ENCODE measurements around the gene DNAJA2. TPM values are rescaled to one million over a fixed set of nuclear protein-coding genes. Genes with fewer than 3 reads are reported as not detected.

Gene DNAJA2
- total and polyA plus RNA-seq, 9 of the 15 experiments (the other 6 are each of a cell fraction or from before 2014, with no cell fraction given) = 24.1 to 75.9 (median 50.7) TPM

DNA sequence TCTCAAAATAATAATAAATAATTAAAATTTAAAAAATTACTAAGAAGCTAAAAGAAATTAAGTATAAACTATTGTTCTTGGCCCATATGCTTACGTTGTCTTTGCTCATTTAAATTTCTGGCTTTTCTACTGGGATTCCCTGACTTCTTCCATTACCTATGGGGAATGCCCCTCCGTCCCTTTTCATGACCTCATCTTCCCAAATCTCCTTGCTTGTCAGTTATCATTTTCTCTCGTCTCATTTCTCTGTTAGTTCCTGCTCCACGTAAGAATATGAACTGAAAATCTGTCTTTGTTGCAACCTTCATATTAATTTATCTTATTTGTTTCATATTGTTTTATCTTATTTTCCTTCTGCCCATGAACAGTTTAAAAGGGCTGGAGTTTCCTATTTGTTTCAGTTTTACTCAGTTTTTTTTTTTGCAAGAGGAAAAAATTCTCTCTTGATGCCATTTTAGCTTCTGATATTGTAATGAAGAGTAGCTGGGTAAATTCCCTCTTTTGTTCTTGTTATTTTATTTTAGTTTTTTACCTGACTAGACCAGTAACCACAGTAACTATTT is 2.5 kb upstream of the DNAJA2 start:
- FAIRE-seq (no peak), ATAC-seq (no peak), DNase-seq (ENCODE audit: extremely low read depth in 1 of 4, low spot score in 3 of 4) (no peak)
- intact Hi-C loops (cut with micrococcal nuclease) = no loop called here
- Histone ChIP-seq H3K9ac (ENCODE audit: insufficient read depth in 1 of 2, low read depth in 2 of 2, low read length in 2 of 2) (no peak overlapping the region), H2AFZ (ENCODE audit: low read depth, low read length) (no peak overlapping the region), H3K27me3 (ENCODE audit: control insufficient read depth in 2 of 2, insufficient read depth in 2 of 2, low read length in 2 of 2) (no peaks in the 10 kb centered on the region), H3K27ac (ENCODE audit: extremely low read depth, low read depth, low read length) (no peak overlapping the region), H3K9me1 (ENCODE audit: control insufficient read depth, insufficient read depth, low read length) (no peaks in the 10 kb centered on the region), H3K4me1 (replicated peaks in 1 of 2; ENCODE audit: control insufficient read depth in 2 of 2, insufficient read depth in 2 of 2, low read length in 2 of 2) (peaks cover 13% of the 10 kb centered on the region in 2 experiments; a peak in 4 of 5 replicates), H4K20me1 (replicated peaks; ENCODE audit: control insufficient read depth, insufficient read depth, low read length) (peaks cover 11% of the 10 kb centered on the region), H3K4me2 (ENCODE audit: insufficient read depth, low read length) (no peak overlapping the region), H3K9me3 (replicated peaks; ENCODE audit: control insufficient read depth, insufficient read depth, low read depth, low read length) (no peaks in the 10 kb centered on the region), H3K4me3 (no peak overlapping the region), H3K79me2 (ENCODE audit: control insufficient read depth, insufficient read depth, low read length) (peaks cover 32% of the 10 kb centered on the region), H3K36me3 (ENCODE audit: control insufficient read depth, insufficient read depth, low read length) (peaks cover 13% of the 10 kb centered on the region)
- no TSS peak for BruUV-seq (replicated peaks)
- POLR2A ChIA-PET = no interaction called here
- CTCF ChIA-PET (ENCODE audit: low intra/inter-chr PET ratio) = interaction anchor here (0.7 kb wide), 1 partner anchor 13 kb away, joined by 4 read pairs; no protein-coding TSS in a partner anchor
- in situ Hi-C loops (cut with MboI) = no loop called here
- WGBS (ENCODE audit: insufficient coverage, low coverage, missing lambda C conversion rate) = 51% methylated on average over 4 of the region's 4 CpGs
- TF ChIP-seq ZNF507 (tag; conservative IDR thresholded peaks at IDR 0.05) (no peak), THAP12 (CRISPR knock-in tag; IDR thresholded peaks at IDR 0.05) (no peak), GATAD2A (IDR thresholded peaks at IDR 0.05) (no peak), CBFB (CRISPR knock-in tag; IDR thresholded peaks at IDR 0.05) (no peak), NR4A1 (CRISPR knock-in tag; IDR thresholded peaks at IDR 0.05) (no peak), NR4A1 (tag; IDR thresholded peaks at IDR 0.05) (no peak), CTBP1 (IDR thresholded peaks at IDR 0.05; ENCODE audit: borderline replicate concordance) (no peak), ZNF395 (CRISPR knock-in tag; IDR thresholded peaks at IDR 0.05) (no peak), NFIC (IDR thresholded peaks at IDR 0.05) (no peak), SP1 (CRISPR knock-in tag; IDR thresholded peaks at IDR 0.05) (no peak), FOSL1 (tag; conservative IDR thresholded peaks at IDR 0.05) (no peak), HNRNPL (IDR thresholded peaks at IDR 0.05; ENCODE audit: low read depth, low read length) (no peak)
- TF ChIP-seq, protein P1, sequence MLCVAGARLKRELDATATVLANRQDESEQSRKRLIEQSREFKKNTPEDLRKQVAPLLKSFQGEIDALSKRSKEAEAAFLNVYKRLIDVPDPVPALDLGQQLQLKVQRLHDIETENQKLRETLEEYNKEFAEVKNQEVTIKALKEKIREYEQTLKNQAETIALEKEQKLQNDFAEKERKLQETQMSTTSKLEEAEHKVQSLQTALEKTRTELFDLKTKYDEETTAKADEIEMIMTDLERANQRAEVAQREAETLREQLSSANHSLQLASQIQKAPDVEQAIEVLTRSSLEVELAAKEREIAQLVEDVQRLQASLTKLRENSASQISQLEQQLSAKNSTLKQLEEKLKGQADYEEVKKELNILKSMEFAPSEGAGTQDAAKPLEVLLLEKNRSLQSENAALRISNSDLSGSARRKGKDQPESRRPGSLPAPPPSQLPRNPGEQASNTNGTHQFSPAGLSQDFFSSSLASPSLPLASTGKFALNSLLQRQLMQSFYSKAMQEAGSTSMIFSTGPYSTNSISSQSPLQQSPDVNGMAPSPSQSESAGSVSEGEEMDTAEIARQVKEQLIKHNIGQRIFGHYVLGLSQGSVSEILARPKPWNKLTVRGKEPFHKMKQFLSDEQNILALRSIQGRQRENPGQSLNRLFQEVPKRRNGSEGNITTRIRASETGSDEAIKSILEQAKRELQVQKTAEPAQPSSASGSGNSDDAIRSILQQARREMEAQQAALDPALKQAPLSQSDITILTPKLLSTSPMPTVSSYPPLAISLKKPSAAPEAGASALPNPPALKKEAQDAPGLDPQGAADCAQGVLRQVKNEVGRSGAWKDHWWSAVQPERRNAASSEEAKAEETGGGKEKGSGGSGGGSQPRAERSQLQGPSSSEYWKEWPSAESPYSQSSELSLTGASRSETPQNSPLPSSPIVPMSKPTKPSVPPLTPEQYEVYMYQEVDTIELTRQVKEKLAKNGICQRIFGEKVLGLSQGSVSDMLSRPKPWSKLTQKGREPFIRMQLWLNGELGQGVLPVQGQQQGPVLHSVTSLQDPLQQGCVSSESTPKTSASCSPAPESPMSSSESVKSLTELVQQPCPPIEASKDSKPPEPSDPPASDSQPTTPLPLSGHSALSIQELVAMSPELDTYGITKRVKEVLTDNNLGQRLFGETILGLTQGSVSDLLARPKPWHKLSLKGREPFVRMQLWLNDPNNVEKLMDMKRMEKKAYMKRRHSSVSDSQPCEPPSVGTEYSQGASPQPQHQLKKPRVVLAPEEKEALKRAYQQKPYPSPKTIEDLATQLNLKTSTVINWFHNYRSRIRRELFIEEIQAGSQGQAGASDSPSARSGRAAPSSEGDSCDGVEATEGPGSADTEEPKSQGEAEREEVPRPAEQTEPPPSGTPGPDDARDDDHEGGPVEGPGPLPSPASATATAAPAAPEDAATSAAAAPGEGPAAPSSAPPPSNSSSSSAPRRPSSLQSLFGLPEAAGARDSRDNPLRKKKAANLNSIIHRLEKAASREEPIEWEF (CRISPR knock-in tag; IDR thresholded peaks at IDR 0.05) = no peak
